ENCODE measurements around the gene PPBP. TPM values are rescaled to one million over a fixed set of nuclear protein-coding genes. Genes with fewer than 3 reads are reported as not detected.

PPBP gene
- total RNA-seq, 1 experiment from 2014 or later: not detected

DNA sequence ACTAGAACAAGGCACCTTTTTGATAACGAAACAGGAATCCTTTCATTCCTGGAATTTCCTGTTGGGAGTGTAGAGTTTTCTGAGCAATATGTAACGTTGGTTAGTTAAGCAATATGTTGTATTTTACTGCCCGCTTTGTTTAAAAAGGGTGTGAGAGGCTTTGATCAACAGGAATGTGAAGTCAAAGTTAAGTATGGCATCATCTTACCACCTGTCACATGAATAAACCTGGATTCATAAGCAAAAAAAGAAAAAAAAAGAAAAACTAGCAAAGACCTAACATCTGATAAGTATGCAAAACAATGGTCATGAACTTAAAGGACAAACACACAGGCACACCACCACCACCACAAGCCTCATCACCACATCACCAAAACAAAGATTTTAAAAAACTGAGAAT, 17.5 kb upstream of the PPBP start:
- no TSS peak for BruUV-seq (replicated peaks)
- H3K9me3 ChIP-seq: no peaks in the 10 kb centered on the region
- peaks cover 38% of the 10 kb centered on the region for H3K4me1 ChIP-seq
- TF ChIP-seq, protein P1, sequence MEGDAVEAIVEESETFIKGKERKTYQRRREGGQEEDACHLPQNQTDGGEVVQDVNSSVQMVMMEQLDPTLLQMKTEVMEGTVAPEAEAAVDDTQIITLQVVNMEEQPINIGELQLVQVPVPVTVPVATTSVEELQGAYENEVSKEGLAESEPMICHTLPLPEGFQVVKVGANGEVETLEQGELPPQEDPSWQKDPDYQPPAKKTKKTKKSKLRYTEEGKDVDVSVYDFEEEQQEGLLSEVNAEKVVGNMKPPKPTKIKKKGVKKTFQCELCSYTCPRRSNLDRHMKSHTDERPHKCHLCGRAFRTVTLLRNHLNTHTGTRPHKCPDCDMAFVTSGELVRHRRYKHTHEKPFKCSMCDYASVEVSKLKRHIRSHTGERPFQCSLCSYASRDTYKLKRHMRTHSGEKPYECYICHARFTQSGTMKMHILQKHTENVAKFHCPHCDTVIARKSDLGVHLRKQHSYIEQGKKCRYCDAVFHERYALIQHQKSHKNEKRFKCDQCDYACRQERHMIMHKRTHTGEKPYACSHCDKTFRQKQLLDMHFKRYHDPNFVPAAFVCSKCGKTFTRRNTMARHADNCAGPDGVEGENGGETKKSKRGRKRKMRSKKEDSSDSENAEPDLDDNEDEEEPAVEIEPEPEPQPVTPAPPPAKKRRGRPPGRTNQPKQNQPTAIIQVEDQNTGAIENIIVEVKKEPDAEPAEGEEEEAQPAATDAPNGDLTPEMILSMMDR (IDR thresholded peaks at IDR 0.05; ENCODE audit: insufficient read depth in 1 of 2, low read depth in 1 of 2, low read length in 1 of 2, severe bottlenecking in 1 of 2, unreplicated experiment in 1 of 2): no peak
- no peaks in the 10 kb centered on the region for H3K27me3 ChIP-seq (replicated peaks; ENCODE audit: control insufficient read depth, insufficient read depth, low read length)
- H3K27ac Mint-ChIP-seq (ENCODE audit: unreplicated experiment): peak overlapping the region; percentile 93
- POLR2A ChIA-PET: no interaction called here
- H3K36me3 Mint-ChIP-seq (ENCODE audit: insufficient read depth, unreplicated experiment): no peaks in the 10 kb centered on the region
- H3K4me3 Mint-ChIP-seq (ENCODE audit: unreplicated experiment): peak overlapping the region; percentile 53
- CTCF ChIA-PET: no interaction called here
- peaks cover 15% of the 10 kb centered on the region for H3K4me1 Mint-ChIP-seq (ENCODE audit: low read depth, unreplicated experiment)
- intact Hi-C loops (cut with micrococcal nuclease; ENCODE audit: unreplicated experiment): loop anchor here (1.0 to 2.0 kb wide), 2 partner anchors 57 to 94 kb away; partner anchors contain the start of gene CXCL2
- H3K27me3 Mint-ChIP-seq (ENCODE audit: insufficient read depth, unreplicated experiment): no peaks in the 10 kb centered on the region
- H3K9me3 Mint-ChIP-seq (ENCODE audit: unreplicated experiment): no peaks in the 10 kb centered on the region
- no peaks in the 10 kb centered on the region for H3K36me3 ChIP-seq (ENCODE audit: control insufficient read depth, insufficient read depth, low read length)
- DNase-seq: peak in 1 of 2 experiments; percentile 68
- no peak overlapping the region for H3K4me3 ChIP-seq (ENCODE audit: low read depth, low read length)

DNA sequence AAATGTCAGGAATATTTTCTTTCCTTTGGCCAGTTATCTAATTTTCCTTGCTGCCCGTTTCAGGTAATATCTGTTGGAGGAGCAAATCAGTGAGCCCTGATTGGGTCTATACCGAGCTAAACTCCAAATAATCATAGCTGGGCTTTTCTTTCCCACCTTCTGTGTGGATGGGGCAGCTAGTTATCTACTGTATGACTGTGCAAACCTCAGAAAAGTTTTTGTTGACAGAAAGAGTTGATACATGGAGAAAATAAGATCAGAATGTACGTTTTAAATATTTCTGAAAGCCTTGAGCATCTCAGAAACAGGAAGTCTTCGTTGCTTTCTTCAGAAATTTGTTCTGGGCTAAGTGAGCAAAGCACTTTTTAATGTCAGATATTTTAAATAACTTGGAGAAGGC, 16.7 kb upstream of the PPBP start:
- peaks cover 40% of the 10 kb centered on the region for H3K4me1 ChIP-seq
- Mint-ChIP-seq H3K9me3 (ENCODE audit: unreplicated experiment) (no peaks in the 10 kb centered on the region), H3K36me3 (ENCODE audit: insufficient read depth, unreplicated experiment) (no peaks in the 10 kb centered on the region), H3K4me3 (ENCODE audit: unreplicated experiment) (peak overlapping the region; percentile 24), H3K27me3 (ENCODE audit: insufficient read depth, unreplicated experiment) (no peaks in the 10 kb centered on the region), H3K27ac (ENCODE audit: unreplicated experiment) (peak overlapping the region; percentile 93), H3K4me1 (ENCODE audit: low read depth, unreplicated experiment) (peaks cover 15% of the 10 kb centered on the region)
- no peaks in the 10 kb centered on the region for H3K36me3 ChIP-seq (ENCODE audit: control insufficient read depth, insufficient read depth, low read length)
- BruUV-seq (replicated peaks): no TSS peak
- DNase-seq: no peak
- H3K9me3 ChIP-seq: no peaks in the 10 kb centered on the region
- H3K4me3 ChIP-seq (ENCODE audit: low read depth, low read length): no peak overlapping the region
- TF ChIP-seq, protein P1 (IDR thresholded peaks at IDR 0.05; ENCODE audit: insufficient read depth in 1 of 2, low read depth in 1 of 2, low read length in 1 of 2, severe bottlenecking in 1 of 2, unreplicated experiment in 1 of 2): no peak
- ChIA-PET POLR2A (no interaction called here), CTCF (no interaction called here)
- intact Hi-C loops (cut with micrococcal nuclease; ENCODE audit: unreplicated experiment): loop anchor here (1.0 to 2.0 kb wide), 2 partner anchors 56 to 95 kb away; partner anchors contain the start of gene CXCL2
- H3K27me3 ChIP-seq (replicated peaks; ENCODE audit: control insufficient read depth, insufficient read depth, low read length): no peaks in the 10 kb centered on the region

DNA sequence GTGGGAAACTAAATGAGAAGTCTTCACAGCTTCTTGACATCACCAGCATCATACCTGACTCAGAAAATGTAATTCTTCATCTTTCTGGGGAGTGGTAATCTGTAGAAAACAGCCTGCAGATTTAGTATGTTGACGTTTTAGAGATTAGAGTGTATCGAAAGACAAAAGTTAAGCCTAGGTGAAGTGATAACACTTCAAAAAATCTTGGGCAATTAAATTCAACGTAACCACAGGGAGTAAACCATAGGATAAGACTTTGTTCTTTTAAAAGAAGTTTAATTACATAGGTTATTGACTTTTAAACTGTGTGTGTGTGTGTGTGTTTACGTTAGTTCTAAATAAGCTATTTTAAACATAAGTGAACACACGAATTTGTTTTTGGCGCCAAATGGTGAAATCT, 12.3 kb upstream of the PPBP start:
- H3K4me1 Mint-ChIP-seq (ENCODE audit: low read depth, unreplicated experiment): peaks cover 7% of the 10 kb centered on the region
- H3K27me3 ChIP-seq (replicated peaks; ENCODE audit: control insufficient read depth, insufficient read depth, low read length): no peaks in the 10 kb centered on the region
- no peaks in the 10 kb centered on the region for H3K9me3 ChIP-seq
- H3K4me3 Mint-ChIP-seq (ENCODE audit: unreplicated experiment): no peak overlapping the region
- POLR2A ChIA-PET: no interaction called here
- BruUV-seq (replicated peaks): no TSS peak
- H3K27ac Mint-ChIP-seq (ENCODE audit: unreplicated experiment): no peak overlapping the region
- no peaks in the 10 kb centered on the region for H3K36me3 ChIP-seq (ENCODE audit: control insufficient read depth, insufficient read depth, low read length)
- TF ChIP-seq, protein P1 (IDR thresholded peaks at IDR 0.05; ENCODE audit: insufficient read depth in 1 of 2, low read depth in 1 of 2, low read length in 1 of 2, severe bottlenecking in 1 of 2, unreplicated experiment in 1 of 2): no peak
- intact Hi-C loops (cut with micrococcal nuclease; ENCODE audit: unreplicated experiment): no loop called here
- H3K4me3 ChIP-seq (ENCODE audit: low read depth, low read length): no peak overlapping the region
- H3K4me1 ChIP-seq: peaks cover 26% of the 10 kb centered on the region
- no peaks in the 10 kb centered on the region for H3K36me3 Mint-ChIP-seq (ENCODE audit: insufficient read depth, unreplicated experiment)
- CTCF ChIA-PET: no interaction called here
- H3K27me3 Mint-ChIP-seq (ENCODE audit: insufficient read depth, unreplicated experiment): no peaks in the 10 kb centered on the region
- no peaks in the 10 kb centered on the region for H3K9me3 Mint-ChIP-seq (ENCODE audit: unreplicated experiment)
- no peak for DNase-seq
